Kidney tubule cell (primary cell): ENCODE measurements around the gene SMAD4.

Source experiments
- DNase-seq: peaks from one replicate; pipeline ENCODE4 v3.0.0-alpha.2; 2018; ENCODE audit warnings: low spot score

The SMAD4 gene

DNA sequence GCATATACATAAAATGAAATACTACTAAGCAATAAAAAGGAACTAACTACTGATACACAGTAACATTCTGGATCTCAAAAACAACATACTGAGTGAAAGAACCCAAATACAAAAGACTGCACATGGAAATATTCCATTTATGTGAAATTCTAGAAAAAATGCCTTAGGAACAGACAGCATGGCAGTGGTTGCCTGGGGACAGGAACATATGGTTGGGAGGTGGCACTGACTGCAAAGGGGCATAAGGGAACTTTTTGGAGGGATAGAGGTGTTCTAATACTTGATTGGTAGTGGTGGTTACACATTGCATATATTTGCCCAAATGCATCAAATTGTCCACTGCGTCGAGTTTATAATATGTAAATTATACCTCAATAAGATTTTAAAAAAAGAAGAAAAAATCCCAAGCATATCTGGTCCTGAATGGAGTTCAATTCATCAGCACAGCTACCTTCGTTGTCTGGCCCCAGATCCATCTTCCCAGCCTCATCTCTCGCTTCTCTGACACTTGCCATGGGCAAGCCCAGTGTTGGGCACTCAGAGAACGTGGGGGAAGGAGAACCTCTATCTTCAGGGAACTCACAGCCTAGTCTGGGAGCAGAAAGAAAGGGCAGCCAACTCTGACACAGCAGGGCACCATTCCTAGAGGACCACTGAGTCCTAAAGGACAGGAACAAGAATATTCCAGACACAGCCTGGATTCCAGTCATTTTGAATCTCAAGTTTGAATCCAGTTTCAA lies 8.6 kb upstream of the SMAD4 start:
- no peak for DNase-seq

DNA sequence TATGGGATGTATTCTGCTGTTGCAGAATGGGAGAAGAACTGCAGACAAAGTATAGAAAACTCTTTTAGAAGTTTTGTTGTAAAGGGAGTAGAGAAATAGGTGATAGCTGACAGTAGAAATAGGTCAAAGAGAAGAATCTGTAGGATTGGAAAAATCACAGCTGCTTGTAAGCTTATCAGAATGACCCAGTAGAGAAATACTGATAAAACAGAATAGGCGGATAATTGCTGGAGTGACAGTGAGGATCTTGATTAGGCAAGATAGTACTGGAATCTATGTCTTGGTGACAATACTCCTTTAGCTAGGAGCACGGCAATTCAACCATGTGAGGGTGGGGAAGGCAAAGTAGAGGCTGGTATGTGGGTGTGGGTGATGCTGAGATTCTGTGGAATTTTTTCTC lies 4.5 kb upstream of the SMAD4 start:
- DNase-seq, result no peak

DNA sequence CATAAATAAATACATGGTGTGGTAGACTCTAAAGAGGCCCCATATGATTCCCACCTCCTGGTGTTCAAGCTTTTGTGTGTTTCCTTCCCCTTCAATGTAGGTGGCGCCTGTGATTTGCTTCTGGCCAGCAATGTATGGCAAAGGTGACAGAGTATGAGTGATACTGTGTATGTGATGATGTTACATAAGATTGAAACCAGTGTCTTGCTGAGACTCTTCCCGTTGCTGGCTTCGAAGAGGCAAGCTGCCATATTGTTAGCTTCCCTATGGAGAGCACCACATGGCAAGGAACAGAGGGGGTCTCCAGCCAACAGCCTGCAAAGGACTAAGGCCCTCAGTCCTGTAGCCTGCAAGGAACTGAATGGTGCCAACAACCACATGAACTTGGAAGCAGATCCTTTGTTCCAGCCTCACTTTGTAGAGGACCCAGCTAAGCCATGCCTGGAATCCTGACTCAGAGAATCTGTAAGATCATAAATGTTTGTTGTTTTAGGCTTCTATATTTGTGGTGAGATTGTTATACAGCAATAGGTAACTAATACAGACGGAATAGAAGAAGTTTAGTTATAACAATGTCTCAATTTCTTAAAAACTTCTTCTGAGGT lies 1.7 kb upstream of the SMAD4 start:
- peak; percentile 20 for DNase-seq

DNA sequence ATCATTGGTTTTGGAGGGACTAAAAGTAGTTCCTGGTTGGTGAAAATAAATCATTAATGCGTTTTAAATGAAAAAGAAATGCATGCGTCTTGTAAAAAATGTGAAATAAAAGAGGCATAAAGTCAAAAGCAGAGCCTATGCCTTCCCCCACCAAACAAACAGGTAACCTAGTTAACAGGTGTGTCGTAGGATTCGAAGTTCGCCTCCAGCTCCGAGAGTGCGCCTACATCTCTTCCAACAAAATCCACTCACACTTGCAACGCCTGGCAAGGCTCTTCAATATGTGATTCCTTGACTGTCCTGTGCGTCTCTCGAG lies 677 bp upstream of the SMAD4 start:
- DNase-seq, result no peak

DNA sequence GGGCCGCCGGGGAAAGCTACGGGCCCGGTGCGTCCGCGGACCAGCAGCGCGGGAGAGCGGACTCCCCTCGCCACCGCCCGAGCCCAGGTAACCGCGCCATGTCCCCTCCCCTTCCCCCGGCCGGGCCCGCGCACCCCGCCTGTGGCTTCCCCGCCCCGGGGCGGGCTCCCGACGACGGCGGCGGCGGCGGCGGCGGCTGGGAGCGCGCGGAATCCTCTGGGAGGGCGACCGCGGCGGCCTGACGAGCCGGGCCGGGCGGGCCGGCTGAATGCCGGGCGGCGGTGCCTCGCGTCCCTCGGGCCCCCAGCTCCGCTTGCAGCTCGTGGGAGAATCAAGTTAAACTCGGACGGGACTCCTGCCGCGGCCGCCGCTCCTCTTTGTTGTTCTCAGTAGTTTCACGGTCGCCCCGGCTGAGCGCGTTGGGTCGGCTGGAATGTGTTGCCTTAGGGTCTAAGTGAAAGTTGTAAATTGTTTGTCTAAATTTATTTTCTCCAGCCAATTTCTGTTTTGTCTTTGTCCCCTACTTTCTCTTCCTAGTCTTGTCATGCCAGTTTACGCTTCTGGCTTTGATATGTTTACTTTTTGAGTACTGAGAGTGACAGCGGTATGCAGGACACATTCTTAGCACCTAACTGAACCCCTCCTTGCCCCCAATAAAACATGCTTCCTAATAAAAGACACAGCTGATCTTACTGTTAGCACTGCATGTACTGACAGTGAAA lies 685 bp downstream of the SMAD4 start:
- DNase-seq, result peak; percentile 74

DNA sequence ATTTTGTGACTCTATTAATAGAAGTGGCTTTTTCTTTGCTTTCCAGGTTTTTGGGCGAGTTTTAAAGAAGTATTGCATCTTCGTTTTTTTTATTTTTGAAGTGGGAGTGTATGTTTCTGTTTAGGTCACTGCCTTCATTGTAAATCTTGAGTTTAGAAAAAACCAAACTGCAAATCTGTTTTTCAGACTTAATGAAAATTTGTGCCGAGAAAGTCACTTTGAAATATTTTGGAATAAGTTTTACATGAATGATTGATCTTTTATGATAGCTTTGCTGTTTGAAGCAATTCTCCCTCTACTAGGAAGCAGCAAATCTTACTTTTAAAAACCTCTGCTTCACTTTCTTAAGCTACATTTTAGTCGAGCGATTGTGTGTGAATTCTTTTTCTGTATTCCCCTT lies 2.2 kb downstream of the SMAD4 start:
- DNase-seq, result no peak

DNA sequence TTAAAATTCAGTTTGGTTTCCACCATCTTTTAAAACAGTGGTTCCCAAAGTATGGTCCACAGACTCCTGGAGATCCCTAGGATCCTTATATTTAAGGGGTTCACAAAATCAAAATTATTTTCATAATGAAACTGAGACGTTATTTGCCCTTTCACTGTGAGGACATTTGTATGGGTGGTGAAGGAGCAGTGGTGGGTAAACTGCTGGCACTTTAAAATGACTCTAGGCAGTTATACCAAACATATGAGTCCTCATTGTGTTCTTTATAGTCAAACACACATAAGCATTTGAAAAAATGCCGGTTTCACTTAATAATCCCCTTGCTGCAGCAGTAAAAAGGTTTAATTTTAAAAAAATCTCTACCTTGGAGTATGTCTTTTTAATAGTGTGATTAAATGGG lies 7.2 kb downstream of the SMAD4 start:
- no peak for DNase-seq

DNA sequence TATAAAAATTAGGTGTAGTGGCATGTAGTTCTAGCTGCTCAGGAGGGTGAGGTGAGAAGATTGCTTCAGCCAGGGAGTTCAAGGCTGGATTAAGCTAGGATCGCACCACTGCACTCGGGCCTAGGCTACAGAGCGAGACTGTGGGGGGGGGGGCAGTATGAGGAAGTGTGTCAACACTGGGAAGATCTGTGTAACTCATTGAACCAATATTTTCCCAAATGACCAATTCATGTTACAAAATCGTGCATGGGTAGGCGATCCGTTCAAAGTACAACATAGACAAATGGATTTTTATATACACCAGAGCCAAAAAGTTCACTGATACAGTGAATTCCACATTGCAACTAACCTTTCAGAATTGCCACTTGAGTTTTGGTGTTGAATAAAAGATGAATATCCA lies 8.1 kb downstream of the SMAD4 start:
- DNase-seq, result peak; percentile 64

DNA sequence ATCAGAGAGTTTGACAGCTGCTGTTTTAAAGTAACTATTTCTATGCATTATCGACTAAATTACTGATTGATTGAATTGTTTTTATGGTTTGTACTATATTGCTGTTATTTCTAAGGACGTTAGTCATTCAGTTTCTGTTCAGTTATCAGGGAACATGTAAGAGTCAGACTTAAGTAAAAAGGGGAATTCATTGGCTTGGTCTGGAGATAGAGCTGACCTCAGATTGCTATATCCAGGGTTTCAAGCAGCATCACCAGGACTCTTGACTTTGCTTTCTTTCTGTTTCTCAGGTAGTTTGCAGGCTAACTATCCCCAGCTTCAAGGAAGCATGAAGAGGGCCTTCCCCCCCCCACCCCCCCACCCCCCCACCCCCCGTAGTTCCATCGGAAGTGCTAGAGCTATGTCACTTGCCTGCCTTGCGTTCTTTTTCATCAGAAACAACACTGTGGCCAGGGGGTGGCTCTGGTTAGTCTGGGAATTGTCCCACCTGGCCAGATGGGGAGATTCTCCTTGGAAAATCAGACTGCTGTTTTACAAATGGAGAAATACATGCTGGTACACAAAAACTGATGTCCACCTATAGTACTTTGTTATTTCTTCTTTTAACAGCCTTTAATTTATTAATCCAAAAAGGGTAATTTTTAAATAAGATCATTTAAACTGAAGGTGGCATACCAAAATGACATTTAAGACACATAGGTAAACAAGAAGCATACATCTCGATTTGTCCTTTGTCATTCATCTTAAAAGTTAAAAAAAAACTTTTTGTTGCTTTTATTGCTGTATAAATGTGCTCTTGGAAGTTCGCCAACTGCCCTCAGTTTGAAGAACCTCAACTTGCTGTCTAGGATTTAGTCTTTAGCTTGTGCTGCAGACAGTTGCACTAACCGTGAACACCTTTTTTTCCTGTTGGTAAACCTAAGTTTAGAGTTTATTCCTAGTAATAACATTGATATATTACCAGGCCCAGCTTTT lies 9.4 kb downstream of the SMAD4 start:
- peak; percentile 43 for DNase-seq

DNA sequence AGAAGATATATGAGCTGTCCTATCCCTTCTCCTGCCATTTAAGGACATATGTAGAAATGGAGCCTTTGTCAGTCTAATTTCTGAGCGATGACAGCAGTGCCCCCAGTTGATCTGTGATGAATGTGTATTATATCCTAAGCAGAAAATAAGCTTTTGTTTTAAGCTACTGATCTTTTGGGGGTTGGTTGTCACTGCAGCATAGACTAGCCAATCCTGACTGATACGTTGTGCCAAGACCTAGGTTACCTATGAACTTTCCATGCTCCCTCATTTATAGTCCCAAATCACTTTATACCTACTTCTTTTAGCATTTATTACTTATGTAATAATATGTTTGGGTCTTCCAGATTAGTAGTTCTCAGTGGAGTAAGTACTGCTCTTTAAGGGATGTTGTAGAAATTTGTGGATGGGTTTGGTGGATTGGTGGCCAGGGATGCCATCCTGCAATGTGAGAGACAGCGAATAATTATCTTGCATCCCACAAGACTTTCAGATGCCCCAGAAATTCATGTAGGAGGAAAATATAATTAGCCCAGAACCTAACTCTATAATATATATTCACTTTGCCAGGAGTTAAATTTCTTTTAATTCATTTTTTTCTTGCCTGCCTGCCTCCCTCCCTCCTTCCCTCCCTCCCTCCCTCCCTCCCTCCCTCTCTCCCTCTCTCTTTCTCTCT lies 11.8 kb downstream of the SMAD4 start:
- DNase-seq, result no peak

DNA sequence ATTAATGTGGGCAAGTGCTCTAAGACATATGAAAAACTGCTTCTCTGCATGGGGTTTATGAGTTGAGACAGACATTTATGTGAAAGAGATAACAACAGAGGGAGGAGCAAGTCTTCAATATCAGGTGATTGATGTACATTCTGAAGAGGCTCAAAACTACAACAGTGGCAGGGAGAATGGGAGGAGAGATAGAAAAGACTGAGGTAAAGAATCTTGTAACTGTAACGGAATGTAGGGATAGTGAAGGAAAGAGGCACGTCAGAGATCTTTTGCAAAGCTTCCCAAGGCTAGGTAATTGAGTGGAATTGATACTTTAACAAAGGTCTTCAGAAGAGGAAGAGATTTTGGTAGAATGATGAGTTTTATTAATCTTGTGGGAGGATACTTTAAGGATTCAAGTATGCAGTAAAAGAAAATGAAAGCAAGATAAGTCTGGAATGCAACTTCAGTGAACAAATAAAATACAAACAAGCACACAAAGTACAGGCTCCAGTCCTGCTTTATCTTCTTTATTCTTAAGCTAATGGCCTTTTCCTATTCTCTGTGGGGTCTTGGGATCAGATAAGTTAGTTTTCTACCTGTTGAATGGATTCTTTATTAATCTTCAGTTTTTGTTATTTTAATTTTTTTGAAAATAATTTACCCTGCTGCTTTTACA lies 15.0 kb downstream of the SMAD4 start:
- DNase-seq, result no peak

DNA sequence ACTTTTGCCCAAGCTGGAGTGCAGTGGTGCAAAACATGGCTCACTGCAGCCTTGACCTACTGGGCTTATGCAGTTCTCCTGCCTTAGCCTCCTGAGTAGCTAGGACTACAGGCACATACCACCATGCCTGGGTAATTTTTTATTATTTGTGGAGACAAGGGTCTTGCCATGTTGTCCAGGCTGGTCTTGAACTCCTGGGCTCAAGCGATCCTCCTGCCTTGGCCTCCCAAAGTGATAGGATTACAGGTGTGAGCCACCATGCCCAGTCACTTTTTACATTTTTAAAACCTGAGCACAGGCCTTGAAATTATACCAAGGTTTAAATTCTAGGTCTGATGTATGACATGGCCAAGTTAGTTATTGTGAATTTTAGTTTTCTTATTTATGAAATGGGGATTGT lies 18.2 kb downstream of the SMAD4 start:
- DNase-seq, result no peak

DNA sequence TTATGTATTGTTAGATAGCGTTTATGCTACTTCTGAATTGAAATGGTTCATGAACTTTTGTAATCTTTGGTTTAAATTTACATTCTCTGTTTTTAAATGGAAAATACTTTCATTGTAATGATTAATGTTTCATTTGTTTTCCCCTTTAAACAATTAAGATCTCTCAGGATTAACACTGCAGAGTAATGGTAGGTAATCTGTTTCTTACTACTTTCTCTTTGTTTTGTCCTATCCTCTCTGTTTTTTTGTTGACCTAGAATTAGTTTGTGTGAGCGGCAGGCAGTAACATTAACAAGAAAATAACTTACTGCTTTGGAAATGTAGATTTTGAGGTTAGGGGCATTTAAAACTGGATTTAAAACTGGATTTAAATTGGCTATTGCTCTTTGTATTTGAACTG lies 19.1 kb downstream of the SMAD4 start:
- DNase-seq, result no peak

DNA sequence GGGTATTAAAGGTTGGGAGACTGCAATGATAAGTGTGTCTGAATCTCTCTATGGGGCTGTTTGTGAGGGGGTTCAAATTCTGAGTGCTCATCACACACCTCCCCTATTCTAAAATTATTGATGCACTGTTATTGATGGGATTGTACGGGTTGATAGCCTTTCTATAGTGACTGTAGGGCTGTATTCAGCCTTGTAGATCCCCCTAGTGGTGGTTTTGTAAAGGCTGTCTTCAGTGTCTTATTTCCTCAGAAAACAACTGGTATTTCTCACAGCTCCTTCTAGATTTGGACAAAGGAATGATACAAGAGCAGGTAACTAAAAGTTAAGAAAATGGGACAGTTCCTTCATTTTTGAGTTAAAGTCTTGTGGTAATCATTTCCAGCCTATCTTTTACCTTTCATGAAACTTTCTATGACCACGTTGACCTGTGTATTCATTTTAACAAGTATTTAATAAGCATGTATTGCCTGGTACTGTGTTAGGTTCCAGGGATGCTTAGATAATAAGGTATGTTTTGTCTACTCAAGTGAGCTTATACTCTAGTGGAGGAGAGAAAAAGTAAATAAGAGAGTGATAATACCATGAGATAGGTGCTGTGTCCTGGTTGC lies 21.2 kb downstream of the SMAD4 start:
- DNase-seq, result peak; percentile 52

DNA sequence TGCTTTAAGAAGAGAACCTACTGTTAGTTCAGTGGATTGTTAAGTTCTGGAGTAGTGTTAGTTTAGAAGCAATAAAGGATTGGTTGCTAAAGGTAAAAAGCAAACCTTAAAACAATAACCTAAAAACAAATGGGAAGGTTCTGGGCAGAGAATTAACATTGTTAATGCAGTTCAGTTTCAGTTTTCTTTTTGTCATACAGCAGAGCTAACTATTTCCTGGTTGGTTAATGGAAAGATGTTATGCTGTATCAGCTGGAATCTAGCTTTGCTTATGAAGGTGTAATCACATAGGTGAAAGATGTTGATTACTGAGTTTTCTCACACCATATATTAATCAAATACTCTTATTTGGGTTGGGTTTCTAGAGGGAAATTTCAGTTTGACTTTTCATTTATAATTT lies 23.8 kb downstream of the SMAD4 start:
- DNase-seq, result peak; percentile 15

DNA sequence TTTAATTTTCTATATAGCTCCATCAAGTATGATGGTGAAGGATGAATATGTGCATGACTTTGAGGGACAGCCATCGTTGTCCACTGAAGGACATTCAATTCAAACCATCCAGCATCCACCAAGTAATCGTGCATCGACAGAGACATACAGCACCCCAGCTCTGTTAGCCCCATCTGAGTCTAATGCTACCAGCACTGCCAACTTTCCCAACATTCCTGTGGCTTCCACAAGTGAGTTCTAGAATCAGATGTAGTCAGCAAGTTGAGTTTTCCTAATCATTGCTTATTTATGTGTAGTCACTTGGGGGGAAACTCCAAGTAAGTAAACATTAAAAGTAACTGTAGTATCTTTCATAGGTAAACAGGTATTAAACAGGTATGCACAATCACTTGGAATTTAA lies 24.8 kb downstream of the SMAD4 start:
- DNase-seq, result no peak

DNA sequence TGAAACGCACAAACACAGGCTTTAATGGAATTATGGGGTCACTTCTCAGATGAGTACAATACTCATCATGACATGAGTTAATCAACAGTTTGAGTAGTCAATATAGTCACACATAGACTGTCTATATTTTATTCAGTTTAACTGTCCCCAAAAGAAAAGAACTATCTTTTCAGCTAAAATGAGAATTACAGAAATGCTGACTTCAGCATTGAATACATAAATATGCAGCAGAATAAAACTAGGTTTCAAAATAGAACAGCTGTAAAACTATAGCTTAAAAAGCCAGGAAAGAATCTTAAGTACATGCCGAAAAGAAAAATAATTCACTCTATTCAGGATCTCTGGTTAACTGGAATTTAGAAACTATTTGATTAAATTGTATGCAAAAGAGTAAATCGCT lies 30.0 kb downstream of the SMAD4 start:
- no peak for DNase-seq

DNA sequence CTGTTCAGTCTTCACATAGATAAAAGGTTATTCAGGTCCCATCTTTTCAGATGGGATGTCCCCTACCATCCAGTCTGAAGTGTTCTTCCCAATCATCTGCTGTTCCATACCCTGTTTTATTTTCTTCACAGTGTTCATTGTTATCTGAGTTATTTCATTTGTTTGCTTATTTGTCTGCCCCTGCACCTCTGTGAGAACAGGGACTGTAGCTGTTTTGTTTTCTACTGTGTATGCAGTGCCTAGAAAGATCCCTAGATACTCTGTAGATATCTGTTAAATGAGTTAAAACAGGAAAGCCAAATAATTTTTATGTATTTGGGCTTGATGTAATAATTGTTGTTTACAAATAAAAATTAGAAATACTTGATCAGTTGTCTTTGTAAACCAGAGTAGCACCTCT lies 34.2 kb downstream of the SMAD4 start:
- no peak for DNase-seq

DNA sequence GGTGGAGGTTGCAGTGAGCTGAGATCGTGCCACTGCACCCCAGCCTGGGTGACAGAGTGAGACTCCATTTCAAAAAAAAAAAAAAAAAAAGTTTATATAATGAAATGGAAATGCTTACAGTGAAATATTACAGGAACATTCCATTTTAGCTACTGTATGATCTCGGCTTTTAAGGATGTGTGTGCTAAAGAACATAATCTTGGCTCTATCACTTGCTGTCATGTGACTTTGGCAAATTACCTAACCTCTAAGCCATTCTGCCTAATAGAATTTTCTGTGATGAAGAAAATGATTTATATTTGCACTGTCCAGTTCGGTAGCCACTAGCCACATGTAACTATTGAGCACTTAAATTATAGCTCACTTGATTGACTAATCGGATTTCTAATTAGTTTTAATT lies 36.3 kb downstream of the SMAD4 start:
- DNase-seq, result no peak

DNA sequence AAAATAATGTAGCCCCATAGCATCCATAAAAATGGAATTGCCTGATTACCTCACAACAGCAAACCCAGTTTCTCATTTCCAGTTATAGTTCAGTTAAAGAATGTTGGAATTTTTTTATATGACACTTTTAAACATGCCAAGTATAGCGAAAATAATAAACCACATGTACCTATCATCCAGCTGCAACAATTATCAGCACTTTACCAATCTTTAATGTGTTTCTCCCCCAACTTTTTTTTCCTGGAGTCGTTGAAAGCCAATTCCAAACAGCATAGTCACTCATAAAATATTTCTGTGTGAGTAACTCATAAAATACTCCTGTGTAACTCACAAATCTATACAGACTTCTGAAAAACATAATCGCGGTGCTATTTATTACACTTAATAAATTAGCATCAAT lies 38.1 kb downstream of the SMAD4 start:
- DNase-seq, result peak; percentile 59

DNA sequence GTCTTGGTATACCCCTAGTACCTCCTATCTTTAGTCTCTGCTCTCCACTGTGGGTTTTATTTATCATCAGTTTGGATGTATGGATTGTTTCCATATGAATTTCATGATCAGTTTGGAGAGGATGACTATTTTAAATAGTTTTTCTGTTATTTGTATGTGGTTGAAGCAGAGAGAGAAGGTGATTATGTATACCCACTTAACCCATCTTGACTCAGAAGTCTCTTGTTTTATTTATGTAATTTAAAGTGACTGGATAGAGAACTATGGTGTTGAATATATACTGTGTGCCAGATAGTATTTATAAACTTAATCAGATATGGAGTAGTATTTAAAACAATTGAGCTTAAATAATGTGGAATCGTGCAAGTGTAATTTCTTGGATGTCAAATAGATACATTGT lies 39.9 kb downstream of the SMAD4 start:
- no peak for DNase-seq
